G401 (cell line): Measurements from ENCODE around the gene LAMA2. TPM values are rescaled to one million over a fixed set of nuclear protein-coding genes. Genes with fewer than 3 reads are reported as not detected.

ENCODE experiments used
- DNase-seq: peaks from one replicate; pipeline ENCODE4 v3.0.0-alpha.2; 2015; ENCODE audit warnings: low spot score
- in situ Hi-C: cut with HindIII; loops from 2 replicates; pipeline ENCODE4 v1.10.0; 2016; ENCODE audit warnings: low sequenced_read_pairs, mixed read lengths
- total RNA-seq: library from RNA; depleted of rRNA; stranded (reverse); fragments of >200 nt; shearing (Covaris generic); gene quantifications from 2 replicates; pipeline ENCODE4 v1.2.3, GENCODE V29; 2014

The LAMA2 gene
- total RNA-seq, 1 experiment from 2014 or later = not detected

- in situ Hi-C loops = no loop called here
- DNase-seq = no peak
Observed at GRCh38 chr6:129507059-129507807, 624.3 kb downstream of the LAMA2 start.

- in situ Hi-C loops = no loop called here
- DNase-seq = no peak
Observed at GRCh38 chr6:129507846-129508245, 624.9 kb downstream of the LAMA2 start.

GRCh38 chr6:129508477-129509145 lies 625.7 kb downstream of the LAMA2 start:
- DNase-seq = no peak
- in situ Hi-C loops = no loop called here

- in situ Hi-C loops = no loop called here
- DNase-seq = no peak
Observed at GRCh38 chr6:129510950-129511349, 628.0 kb downstream of the LAMA2 start.

GRCh38 chr6:129513471-129513870 lies 630.5 kb downstream of the LAMA2 start:
- in situ Hi-C loops = no loop called here
- no peak for DNase-seq

GRCh38 chr6:129515004-129515403 lies 632.1 kb downstream of the LAMA2 start:
- in situ Hi-C loops = no loop called here
- DNase-seq = no peak

- in situ Hi-C loops = no loop called here
- no peak for DNase-seq
Observed at GRCh38 chr6:129516005-129516404, 633.1 kb downstream of the LAMA2 start.

GRCh38 chr6:129516787-129517186 lies 633.8 kb downstream of the LAMA2 start:
- DNase-seq = no peak
- in situ Hi-C loops = no loop called here

- in situ Hi-C loops = no loop called here
- DNase-seq = no peak
Observed at GRCh38 chr6:129517288-129517687, 634.4 kb downstream of the LAMA2 start.

GRCh38 chr6:129519750-129520149 lies 636.8 kb downstream of the LAMA2 start:
- in situ Hi-C loops = no loop called here
- DNase-seq = no peak

- in situ Hi-C loops = no loop called here
- DNase-seq = no peak
Observed at GRCh38 chr6:129521946-129522345, 639.0 kb downstream of the LAMA2 start.

GRCh38 chr6:129523816-129524215 lies 640.9 kb downstream of the LAMA2 start:
- no peak for DNase-seq

GRCh38 chr6:129525055-129525454 lies 642.1 kb downstream of the LAMA2 start:
- in situ Hi-C loops = no loop called here
- DNase-seq = no peak

More at GRCh38 chr6:129523816-129524215, 640.9 kb downstream of the LAMA2 start:
- in situ Hi-C loops = no loop called here

GRCh38 chr6:129534926-129535325 lies 652.0 kb downstream of the LAMA2 start:
- DNase-seq = no peak
- in situ Hi-C loops = no loop called here

GRCh38 chr6:129536271-129536670 lies 653.3 kb downstream of the LAMA2 start:
- in situ Hi-C loops = no loop called here

GRCh38 chr6:129539032-129539431 lies 656.1 kb downstream of the LAMA2 start:
- DNase-seq = no peak
- in situ Hi-C loops = no loop called here

More at GRCh38 chr6:129536271-129536670, 653.3 kb downstream of the LAMA2 start:
- DNase-seq = no peak

- no peak for DNase-seq
- in situ Hi-C loops = no loop called here
Observed at GRCh38 chr6:129542705-129543104, 659.8 kb downstream of the LAMA2 start.

- DNase-seq = no peak
- in situ Hi-C loops = no loop called here
Observed at GRCh38 chr6:129543981-129544380, 661.0 kb downstream of the LAMA2 start.

GRCh38 chr6:129544892-129545612 lies 662.1 kb downstream of the LAMA2 start:
- in situ Hi-C loops = no loop called here
- no peak for DNase-seq

- in situ Hi-C loops = no loop called here
- no peak for DNase-seq
Observed at GRCh38 chr6:129546702-129547101, 663.8 kb downstream of the LAMA2 start.
